Endometrium (tissue), 2 donors: ENCODE measurements around the gene CS.
A peak's percentile ranks its signal among the peaks of the same experiment; 100 is the strongest.
"Not testable (repeated sequence)": the region's sequence is repeated elsewhere in the genome, so short reads cannot be mapped to it uniquely, and the experiment has no call there.

Experiments
- FAIRE-seq: peaks from 2 replicates; lab custom pipeline; 2012; peaks lifted over from hg19 to GRCh38; lab: Jason Lieb, UNC
- donor health status: control.
- donor health status: control.

Gene CS

GRCh38 chr12:56321027-56321426 is 20.9 kb upstream of the CS start:
- FAIRE-seq: no peak

DNA sequence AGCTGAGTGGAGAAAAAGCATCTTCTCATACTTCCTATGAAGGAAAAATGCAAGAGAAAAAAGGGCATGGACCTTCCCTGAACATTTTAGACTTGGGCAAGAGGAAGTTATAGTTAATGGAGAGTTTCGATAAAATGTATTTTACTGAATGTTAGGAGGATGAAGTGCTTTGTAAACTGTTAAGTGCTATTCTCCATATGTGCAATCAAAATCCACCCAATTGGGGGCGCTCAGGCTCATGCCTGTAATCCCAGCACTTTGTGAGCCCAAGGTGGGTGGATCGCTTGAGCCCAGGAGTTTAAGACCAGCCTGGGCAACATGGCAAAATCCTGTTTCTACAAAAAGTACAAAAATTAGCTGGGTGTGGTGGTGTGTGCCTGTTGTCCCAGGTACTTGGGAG is 17.5 kb upstream of the CS start:
- FAIRE-seq: no peak

GRCh38 chr12:56315622-56316473 is 15.7 kb upstream of the CS start, which contains the start of gene CNPY2:
Gene CNPY2, minus strand, starts transcription at chr12:56315988. Its CDS starts 771 bp downstream, at chr12:56315217.
- FAIRE-seq: peak; percentile 62

- no peak for FAIRE-seq
Measured at GRCh38 chr12:56315249-56315621, 15.1 kb upstream of the CS start.

DNA sequence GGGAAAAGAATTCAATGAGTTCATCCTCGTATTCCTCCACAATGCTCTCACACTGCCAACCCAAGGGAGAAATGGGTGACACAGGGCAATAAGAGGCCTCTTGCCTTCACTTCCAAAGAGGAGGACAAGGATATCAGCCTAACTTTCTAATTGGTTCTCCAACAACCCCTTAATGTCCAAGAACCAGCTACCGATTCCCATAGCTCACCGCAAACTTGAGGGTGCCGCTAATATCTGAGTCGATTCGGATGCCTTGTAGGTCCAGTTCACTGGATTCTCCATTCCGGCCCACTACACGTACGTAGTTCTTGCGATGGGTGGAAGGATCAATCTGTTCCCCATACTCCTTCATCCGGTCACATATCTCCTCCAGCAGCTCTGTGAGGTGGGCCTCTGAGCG is 10.9 kb upstream of the CS start:
- FAIRE-seq: no peak

DNA sequence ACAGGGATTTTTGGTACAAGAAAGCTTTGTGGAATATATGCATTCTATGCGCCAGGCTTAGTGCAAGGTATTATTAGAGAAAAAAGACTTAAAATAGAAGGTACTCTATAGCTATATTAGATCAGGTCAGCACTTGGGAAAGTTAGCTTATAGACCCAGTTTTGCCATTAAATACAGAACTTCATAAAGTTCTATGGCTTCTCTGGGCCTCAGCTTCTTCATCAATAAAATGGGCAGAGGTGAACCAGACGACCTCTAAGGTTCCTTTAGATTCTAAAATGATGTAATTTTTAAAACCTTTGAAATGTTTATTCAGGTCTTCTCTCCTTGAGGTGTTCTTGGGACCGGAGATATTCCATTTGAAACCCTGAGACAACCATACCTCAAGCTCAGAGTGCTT is 8.6 kb upstream of the CS start:
- FAIRE-seq: no peak

DNA sequence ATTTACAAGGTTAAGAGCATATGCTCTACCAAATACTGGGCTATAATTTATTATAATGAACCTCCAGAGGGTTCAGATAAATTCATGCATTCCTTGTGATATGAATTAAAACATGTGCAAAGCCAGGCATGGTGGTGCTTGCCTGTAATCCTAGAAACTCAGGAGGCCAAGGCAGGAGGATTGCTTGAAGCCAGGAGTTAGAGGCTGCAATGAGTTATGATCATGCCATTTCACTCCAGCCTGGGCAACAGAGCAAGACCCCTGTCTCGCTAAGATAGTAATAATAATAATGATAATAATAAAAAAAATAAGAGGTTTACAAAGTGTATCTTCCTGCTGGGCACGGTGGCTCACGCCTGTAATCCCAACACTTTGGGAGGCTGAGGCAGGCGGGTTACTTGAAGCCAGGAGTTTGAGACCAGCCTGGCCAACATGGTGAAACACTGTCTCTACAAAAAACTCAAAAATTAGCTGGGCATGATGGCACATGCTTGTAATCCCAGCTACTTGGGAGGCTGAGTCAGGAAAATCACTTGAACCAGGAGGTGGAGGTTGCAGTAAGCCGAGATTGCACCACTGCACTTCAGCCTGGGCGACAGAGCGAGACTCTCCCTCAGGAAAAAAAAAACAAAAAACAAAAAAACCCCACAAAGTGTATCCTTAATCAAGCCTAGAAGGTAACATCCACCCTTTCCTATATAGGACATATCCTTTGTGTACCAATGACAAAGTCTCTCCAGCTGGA is 7.3 kb upstream of the CS start:
- no peak for FAIRE-seq

DNA sequence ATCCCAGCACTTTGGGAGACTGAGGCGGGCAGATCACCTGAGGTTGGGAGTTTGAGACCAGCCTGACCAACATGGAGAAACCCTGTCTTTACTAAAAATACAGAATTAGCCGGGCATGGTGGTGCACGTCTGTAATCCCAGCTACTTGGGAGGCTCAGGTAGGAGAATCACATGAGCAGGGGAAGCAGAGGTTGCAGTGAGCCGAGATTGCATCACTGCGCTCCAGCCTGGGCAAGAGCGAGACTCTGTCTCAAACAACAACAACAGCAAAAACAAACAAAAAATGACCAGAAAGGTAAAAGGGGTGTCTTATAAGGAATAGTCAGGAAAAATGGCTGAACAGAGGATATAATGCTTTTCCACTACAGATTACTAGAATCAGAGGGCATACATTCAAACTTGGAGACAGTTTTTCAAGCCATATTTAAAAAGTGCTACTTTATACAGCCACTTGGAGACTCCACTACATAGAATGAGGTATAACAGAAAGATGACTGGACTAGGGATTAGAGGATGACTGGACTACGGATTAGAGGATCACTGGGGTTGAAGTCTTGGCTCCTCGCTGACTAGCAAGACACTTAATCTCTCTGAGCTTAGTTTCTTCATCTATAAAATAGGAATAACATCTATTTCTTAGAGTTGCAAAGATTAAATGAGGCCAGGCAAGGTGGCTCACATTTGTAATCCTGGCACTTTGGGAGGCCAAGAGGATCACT is 4.9 kb upstream of the CS start:
- no peak for FAIRE-seq

GRCh38 chr12:56304276-56304675 is 4.1 kb upstream of the CS start:
- no peak for FAIRE-seq

GRCh38 chr12:56300644-56301464 is 724 bp upstream of the CS start:
- no peak for FAIRE-seq

- no peak for FAIRE-seq
Measured at GRCh38 chr12:56299308-56299852, 750 bp downstream of the CS start.

- FAIRE-seq: no peak
Measured at GRCh38 chr12:56298828-56299227, 1.3 kb downstream of the CS start.

DNA sequence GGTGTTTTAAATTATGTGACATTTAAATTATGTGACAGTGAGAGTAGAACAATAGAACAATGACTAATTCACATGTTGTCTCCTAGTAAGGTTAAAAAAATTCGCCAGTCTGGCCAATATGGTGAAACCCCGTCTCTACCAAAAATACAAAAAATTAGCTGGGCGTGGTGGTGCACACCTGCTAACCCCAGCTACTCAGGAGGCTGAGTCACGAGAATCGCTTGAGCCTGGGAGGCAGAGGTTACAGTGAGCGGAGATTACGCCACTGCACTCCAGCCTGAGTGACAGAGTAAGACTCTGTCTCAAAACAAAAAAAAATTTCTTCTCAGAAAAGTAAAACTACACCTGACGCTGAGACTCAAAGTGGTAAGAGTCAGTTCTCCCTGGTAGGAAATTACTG is 2.7 kb downstream of the CS start:
- no peak for FAIRE-seq

GRCh38 chr12:56296295-56296694 is 3.8 kb downstream of the CS start:
- no peak for FAIRE-seq

DNA sequence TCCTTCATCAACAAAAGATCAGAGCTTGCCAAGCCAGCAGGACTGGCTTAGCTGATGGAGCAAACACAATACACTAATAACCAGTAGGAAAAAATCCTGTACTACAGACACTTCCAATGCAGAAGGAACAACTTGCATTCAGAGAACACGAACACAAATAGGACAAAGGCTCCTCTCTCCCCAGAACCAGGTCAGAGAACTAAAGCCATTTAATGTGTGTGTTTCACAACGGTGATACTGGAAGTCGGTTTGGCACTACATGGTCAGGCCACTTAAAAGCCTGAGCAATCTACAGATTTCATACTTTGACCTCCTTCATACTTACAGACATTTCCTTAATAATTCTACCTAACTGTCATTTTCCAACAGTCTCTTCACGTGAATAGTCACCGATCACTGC is 6.3 kb downstream of the CS start:
- FAIRE-seq: no peak

DNA sequence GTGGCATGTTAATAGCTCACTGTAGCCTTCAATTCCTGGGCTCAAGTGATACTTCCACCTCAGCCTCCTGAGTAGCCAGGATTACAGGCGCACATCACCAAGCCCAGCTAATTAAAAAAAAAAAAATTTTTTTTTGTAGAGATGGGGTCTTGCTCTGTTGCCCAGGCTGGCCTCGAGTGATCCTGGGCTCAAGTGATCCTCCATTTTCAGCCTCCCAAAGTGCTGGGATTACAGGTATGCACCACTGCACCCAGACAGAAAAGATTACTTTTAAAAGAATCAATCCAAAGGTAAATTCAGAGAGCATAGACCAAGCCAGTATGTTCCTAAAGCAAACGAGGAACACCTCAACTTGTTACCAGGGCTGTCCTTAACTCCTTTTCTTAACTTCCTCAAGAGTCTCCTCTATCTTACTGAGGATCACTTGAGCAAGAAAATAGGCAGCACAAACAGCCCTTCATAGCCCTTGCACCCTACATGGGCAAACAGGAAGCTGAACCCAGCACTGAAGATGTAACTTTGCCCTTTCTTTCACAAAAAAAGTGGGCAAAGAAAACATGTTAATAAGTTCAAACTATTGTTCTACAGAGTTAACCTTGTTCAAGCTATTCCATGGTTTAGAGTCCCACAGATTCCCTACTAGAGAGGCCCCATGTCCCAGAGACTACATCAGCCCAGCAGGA is 11.3 kb downstream of the CS start:
- no peak for FAIRE-seq

GRCh38 chr12:56286044-56286830 is 13.9 kb downstream of the CS start:
- no peak for FAIRE-seq

GRCh38 chr12:56284263-56284662 is 15.9 kb downstream of the CS start:
- FAIRE-seq: not testable (repeated sequence)

- no peak for FAIRE-seq
Measured at GRCh38 chr12:56282579-56282978, 17.6 kb downstream of the CS start.

DNA sequence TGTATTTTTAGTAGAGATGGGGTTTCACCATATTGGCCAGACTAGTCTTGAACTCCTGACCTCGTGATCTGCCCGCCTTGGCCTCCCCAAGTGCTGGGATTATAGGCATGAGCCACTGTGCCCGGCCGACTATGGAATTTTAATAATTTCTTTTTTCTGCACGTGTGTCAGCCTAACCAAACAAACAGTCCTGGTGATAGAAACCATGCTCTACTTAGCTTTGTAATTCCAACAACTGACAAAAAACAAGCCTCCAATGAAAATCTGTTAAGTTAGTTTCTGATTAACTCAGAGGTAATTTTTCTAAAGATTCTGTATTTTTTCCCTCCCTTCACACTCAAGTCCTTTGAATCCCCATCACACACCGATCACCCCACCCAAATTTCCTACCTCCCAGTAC is 18.1 kb downstream of the CS start:
- no peak for FAIRE-seq
